Hepatocyte (in vitro differentiated cells): ENCODE measurements around the gene GALNT13.

ENCODE experiments used
- CTCF ChIP-seq: fragments of 200-600 bp; sonication (generic); IDR thresholded peaks from 2 replicates; pipeline ENCODE4 v1.5.1; 2016; ENCODE audit warnings: antibody characterized with exemption, mild to moderate bottlenecking; ENCODE audit not compliant: poor library complexity
- EZH2 ChIP-seq: fragments of 200-600 bp; sonication (generic); IDR thresholded peaks from 2 replicates; pipeline ENCODE4 v1.6.1; 2016; ENCODE audit warnings: antibody characterized with exemption, mild to moderate bottlenecking, borderline replicate concordance
- EZH2phosphoT487 ChIP-seq: fragments of 200-600 bp; sonication (generic); IDR thresholded peaks from one replicate; pipeline ENCODE4 v1.6.1; 2018; ENCODE audit warnings: antibody characterized with exemption, mild to moderate bottlenecking, low read depth, moderate library complexity; ENCODE audit not compliant: unreplicated experiment, severe bottlenecking

DNA sequence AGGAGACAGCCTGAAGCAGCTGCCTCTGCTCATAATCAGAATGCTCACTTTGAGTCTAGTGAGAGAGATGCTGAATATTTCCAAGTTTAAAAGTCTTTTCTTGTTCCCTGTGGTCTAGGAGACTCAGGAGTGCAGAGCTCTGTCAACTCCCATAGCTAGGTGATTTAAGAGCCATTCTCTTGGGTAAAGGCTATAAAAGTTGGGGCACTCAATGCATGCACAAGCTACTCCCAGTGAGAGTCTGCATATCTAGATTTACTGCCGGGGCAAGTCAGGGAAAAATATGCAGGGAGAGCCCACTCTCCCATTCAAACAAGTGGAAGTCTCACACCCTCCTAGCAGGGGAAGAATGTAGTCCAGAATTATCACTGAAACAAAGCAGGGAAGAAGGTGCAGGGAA lies 418.1 kb downstream of the GALNT13 start:
- TF ChIP-seq CTCF, result no peak
- TF ChIP-seq EZH2, result no peak
- no peak for TF ChIP-seq EZH2phosphoT487
